Transverse colon (tissue), 4 donors: ENCODE data around the gene OR5AR1. TPM values are rescaled to one million over a fixed set of nuclear protein-coding genes. Genes with fewer than 3 reads are reported as not detected.

Source experiments
- DNase-seq: peaks from one replicate; pipeline ENCODE4 v3.0.0-alpha.2; 2019
- H3K27ac ChIP-seq, 4 donors: fragments of 200-600 bp; sonication (generic); 2 replicates each; pipeline ENCODE4 v1.5.1; 2016 to 2018; ENCODE audit warnings: inconsistent platforms in 4 of 4
- H3K27me3 ChIP-seq: fragments of 200-600 bp; sonication (generic); 2 replicates; pipeline ENCODE4 v1.5.1; 2017; ENCODE audit warnings: inconsistent platforms
- H3K36me3 ChIP-seq, 4 donors: fragments of 200-600 bp; sonication (generic); 2 replicates each; pipeline ENCODE4 v1.5.1; 2017 to 2019; ENCODE audit warnings: inconsistent platforms in 4 of 4
- H3K4me1 ChIP-seq, 4 donors: fragments of 200-600 bp; sonication (generic); 2 replicates each; pipeline ENCODE4 v1.5.1; 2017 to 2020; ENCODE audit warnings: inconsistent platforms in 4 of 4
- H3K4me3 ChIP-seq, 4 donors: fragments of 200-600 bp; sonication (generic); 1 replicate in 1 of 4; 2 replicates in 3 of 4; pipeline versions ENCODE4 v1.5.1 to v1.6.1; 2017 to 2019; ENCODE audit warnings: inconsistent platforms in 4 of 4
- H3K9me3 ChIP-seq, 2 donors: fragments of 200-600 bp; sonication (generic); 2 replicates each; pipeline ENCODE4 v1.5.1; 2017 to 2019; ENCODE audit warnings: inconsistent platforms in 2 of 2
- EP300 ChIP-seq: sonication (generic); formaldehyde crosslinking; IDR thresholded peaks from one replicate; pipeline ENCODE4 v1.6.1; 2017; ENCODE audit warnings: antibody characterized with exemption, low read depth
- POLR2A ChIP-seq: fragments of 450-650 bp; IDR thresholded peaks from one replicate; pipeline ENCODE4 v1.6.1; 2016; ENCODE audit warnings: antibody characterized with exemption, mild to moderate bottlenecking, moderate library complexity
- POLR2AphosphoS5 ChIP-seq, 3 donors: sonication (generic); formaldehyde crosslinking; IDR thresholded peaks; one replicate each; pipeline ENCODE4 v1.6.1; 2016; ENCODE audit warnings: antibody characterized with exemption in 3 of 3
- WGBS, 2 donors: methylation state at CpG; one replicate each; pipeline ENCODE4 v1.1.5; 2018; ENCODE audit warnings: low coverage in 1 of 2; 5-methylcytosine and 5-hydroxymethylcytosine counted together
- in situ Hi-C, 4 donors: fragments of 200-750 bp; cut with MboI; loops; one replicate each; pipeline versions ENCODE4 v1.15.0 to v1.15.1; 2017; ENCODE audit warnings: low sequenced_read_pairs in 3 of 4, low pct_ligation_motif_present in 1 of 4, low pct_unique_long_range_greater_than_20kb in 1 of 4
- intact Hi-C: fragments of 100-400 bp; cut with DNase I; formaldehyde crosslinking; loops from one replicate; pipeline ENCODE4 v1.15.1; 2023; ENCODE audit warnings: low total_unique reads
- total RNA-seq, 4 donors: library from RNA; depleted of rRNA; stranded (reverse); fragments of >200 nt; gene quantifications; one replicate each; pipeline ENCODE4 v1.1.0, GENCODE V29; 2016
- TF ChIP-seq, protein P1 (sequence below), 5 experiments: fragments of 200-600 bp in 3 of 5; fragments of 450-650 bp in 2 of 5; sonication (generic) in 3 of 5; IDR thresholded peaks; 1 replicate in 2 of 5; 2 replicates in 3 of 5; pipeline ENCODE4 v1.5.1; 2016 to 2017; ENCODE audit warnings: antibody characterized with exemption in 5 of 5, inconsistent platforms in 3 of 5, mild to moderate bottlenecking in 2 of 5, moderate library complexity in 1 of 5

Gene OR5AR1
- total RNA-seq, 4 donors from 2014 or later, result not detected

DNA sequence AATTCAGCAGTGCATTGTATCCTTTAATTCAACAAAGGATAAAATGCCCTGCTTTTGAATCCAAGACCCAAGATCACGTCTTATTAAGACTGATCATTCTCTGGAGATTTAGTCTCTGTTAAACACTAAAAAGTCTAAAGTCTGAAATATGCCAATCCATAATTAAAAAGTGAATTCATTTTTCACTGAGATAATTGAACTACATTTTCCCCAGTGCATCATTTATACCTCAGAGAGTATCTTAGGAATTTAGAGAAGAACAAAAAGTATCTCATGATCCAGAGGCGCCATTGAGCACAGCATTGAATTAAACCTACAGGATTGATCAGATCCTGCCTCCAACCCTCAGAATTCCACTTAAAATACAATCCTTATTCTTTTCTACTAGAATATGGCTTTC lies 26.6 kb upstream of the OR5AR1 start:
- intact Hi-C loops, result no loop called here
- no peak overlapping the region for H3K27ac ChIP-seq
- 76 to 83% methylated on average over 2 of the region's 2 CpGs for WGBS, 2 donors
- no peaks in the 10 kb centered on the region for H3K36me3 ChIP-seq
- H3K4me3 ChIP-seq, result no peak overlapping the region
- DNase-seq, result no peak
- no peaks in the 10 kb centered on the region for H3K27me3 ChIP-seq
- no peaks in the 10 kb centered on the region for H3K9me3 ChIP-seq
- TF ChIP-seq, protein P1, sequence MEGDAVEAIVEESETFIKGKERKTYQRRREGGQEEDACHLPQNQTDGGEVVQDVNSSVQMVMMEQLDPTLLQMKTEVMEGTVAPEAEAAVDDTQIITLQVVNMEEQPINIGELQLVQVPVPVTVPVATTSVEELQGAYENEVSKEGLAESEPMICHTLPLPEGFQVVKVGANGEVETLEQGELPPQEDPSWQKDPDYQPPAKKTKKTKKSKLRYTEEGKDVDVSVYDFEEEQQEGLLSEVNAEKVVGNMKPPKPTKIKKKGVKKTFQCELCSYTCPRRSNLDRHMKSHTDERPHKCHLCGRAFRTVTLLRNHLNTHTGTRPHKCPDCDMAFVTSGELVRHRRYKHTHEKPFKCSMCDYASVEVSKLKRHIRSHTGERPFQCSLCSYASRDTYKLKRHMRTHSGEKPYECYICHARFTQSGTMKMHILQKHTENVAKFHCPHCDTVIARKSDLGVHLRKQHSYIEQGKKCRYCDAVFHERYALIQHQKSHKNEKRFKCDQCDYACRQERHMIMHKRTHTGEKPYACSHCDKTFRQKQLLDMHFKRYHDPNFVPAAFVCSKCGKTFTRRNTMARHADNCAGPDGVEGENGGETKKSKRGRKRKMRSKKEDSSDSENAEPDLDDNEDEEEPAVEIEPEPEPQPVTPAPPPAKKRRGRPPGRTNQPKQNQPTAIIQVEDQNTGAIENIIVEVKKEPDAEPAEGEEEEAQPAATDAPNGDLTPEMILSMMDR (IDR thresholded peaks at IDR 0.05), result no peak
- no peak for TF ChIP-seq EP300
- no peak for TF ChIP-seq POLR2A
- TF ChIP-seq POLR2AphosphoS5 (IDR thresholded peaks at IDR 0.05), result no peak
- in situ Hi-C loops, result no loop called here
- no peaks in the 10 kb centered on the region for H3K4me1 ChIP-seq

DNA sequence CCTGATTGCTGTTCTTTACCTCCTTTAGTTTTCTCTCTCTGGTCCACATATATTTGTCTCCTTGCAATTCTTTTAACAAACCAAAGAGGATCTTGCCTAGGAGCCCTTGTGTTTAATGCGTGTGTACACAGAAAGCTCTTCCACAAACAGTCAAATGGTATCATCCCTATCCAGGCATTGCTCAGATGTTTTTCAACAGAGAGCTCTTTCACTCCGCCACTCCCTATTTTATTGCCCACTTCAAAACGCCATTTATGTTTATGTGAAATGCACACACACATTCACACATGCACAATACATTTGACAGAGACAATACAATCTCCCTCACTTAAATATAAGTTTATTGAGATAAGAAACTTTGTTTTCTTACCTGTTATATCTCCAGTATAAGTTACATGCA lies 26.0 kb upstream of the OR5AR1 start:
- WGBS, 2 donors, result 32 to 48% methylated on average over 2 to 3 of the region's 3 CpGs
- no peaks in the 10 kb centered on the region for H3K9me3 ChIP-seq
- H3K27me3 ChIP-seq, result no peaks in the 10 kb centered on the region
- H3K27ac ChIP-seq, result no peak overlapping the region
- H3K4me1 ChIP-seq, result no peaks in the 10 kb centered on the region
- TF ChIP-seq, protein P1 (IDR thresholded peaks at IDR 0.05), result no peak
- no peak for TF ChIP-seq POLR2AphosphoS5 (IDR thresholded peaks at IDR 0.05)
- TF ChIP-seq EP300, result no peak
- no peak for TF ChIP-seq POLR2A
- intact Hi-C loops, result no loop called here
- in situ Hi-C loops, result no loop called here
- H3K36me3 ChIP-seq, result no peaks in the 10 kb centered on the region
- H3K4me3 ChIP-seq, result no peak overlapping the region
- DNase-seq, result no peak

DNA sequence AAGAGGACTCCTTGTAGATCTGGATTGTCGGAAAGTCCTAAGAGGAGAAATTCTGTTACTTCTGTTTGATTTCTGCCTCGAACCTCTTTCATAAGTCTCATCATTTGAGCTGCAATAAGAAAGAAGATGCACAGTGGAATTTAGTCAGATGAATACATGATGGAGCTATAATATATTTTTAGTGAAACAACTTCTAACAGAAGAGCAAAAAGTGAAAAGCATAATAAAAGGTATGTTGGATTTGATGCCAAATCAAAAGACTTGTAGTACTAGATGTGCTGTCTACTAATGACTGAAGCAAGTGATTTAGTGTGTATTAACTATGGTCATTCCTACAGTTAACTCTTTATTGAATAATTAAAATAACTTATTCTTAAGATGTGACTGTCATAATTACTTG lies 21.1 kb upstream of the OR5AR1 start, which contains the start of gene OR5AP2:
Gene OR5AP2, minus strand, starts transcription at position 101 of the 400 bp plus-strand sequence. Its CDS starts 0 bp downstream, at position 101.
- Histone ChIP-seq H3K27ac (no peak within 1 kb of the TSS), H3K9me3 (no peaks in the 10 kb centered on the region), H3K4me3 (no peak within 1 kb of the TSS), H3K36me3 (no peaks in the 10 kb centered on the region), H3K27me3 (no peaks in the 10 kb centered on the region), H3K4me1 (no peaks in the 10 kb centered on the region)
- intact Hi-C loops (no loop called here), in situ Hi-C loops (no loop called here)
- WGBS, 2 donors, result 79 to 84% methylated on average over 2 of the region's 2 CpGs
- TF ChIP-seq, protein P1 (IDR thresholded peaks at IDR 0.05), result no peak
- no peak for TF ChIP-seq EP300
- no peak for DNase-seq

DNA sequence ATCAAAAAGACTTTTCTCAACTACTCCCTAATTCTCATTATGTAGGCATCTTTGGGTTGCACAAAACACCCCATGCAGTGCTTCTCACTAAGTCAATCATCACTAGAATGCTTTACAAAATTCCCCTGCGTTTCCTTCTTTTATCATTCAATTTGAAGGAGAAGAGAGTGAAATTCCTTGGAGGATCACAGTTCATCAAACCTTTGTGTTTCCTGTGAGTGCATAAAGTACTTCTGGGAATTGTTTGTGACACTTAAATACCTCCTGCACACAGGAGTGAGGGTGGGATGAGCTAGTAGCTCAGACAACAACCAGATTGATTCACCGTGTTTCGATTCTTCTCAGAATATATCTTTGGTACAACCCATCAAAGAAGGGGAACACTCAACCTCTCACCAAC lies 3.7 kb upstream of the OR5AR1 start:
- TF ChIP-seq POLR2AphosphoS5 (IDR thresholded peaks at IDR 0.05) (no peak), POLR2A (no peak), EP300 (no peak)
- TF ChIP-seq, protein P1 (IDR thresholded peaks at IDR 0.05), result no peak
- Histone ChIP-seq H3K9me3 (no peaks in the 10 kb centered on the region), H3K27me3 (no peaks in the 10 kb centered on the region), H3K36me3 (no peaks in the 10 kb centered on the region), H3K4me3 (no peak overlapping the region), H3K4me1 (no peaks in the 10 kb centered on the region), H3K27ac (no peak overlapping the region)
- intact Hi-C loops (no loop called here), in situ Hi-C loops (no loop called here)
- WGBS, 2 donors, result 50 to 67% methylated on average over 1 to 3 of the region's 3 CpGs
- DNase-seq, result no peak
